Epithelial cell of proximal tubule (primary cell): ENCODE results near the gene OR6J1. TPM values are rescaled to one million over a fixed set of nuclear protein-coding genes. Genes with fewer than 3 reads are reported as not detected.

Source experiments
- DNase-seq: peaks from one replicate; pipeline ENCODE4 v3.0.0-alpha.2; 2011; ENCODE audit warnings: low read depth
- H3K4me3 ChIP-seq: 2 replicates; pipeline ENCODE4 v1.5.1; 2011; ENCODE audit warnings: low read depth, mild to moderate bottlenecking, low read length
- CTCF ChIP-seq: conservative IDR thresholded peaks from 2 replicates; pipeline ENCODE4 v1.5.1; 2012; ENCODE audit warnings: low read depth, mild to moderate bottlenecking, low read length
- total RNA-seq: library from RNA; depleted of rRNA; stranded (reverse); fragments of >200 nt; gene quantifications from 2 replicates; pipeline ENCODE4 v1.2.3, GENCODE V29; 2015

OR6J1 gene
- total RNA-seq, 1 donor from 2014 or later: not detected

GRCh38 chr14:22606380-22606779, 37.8 kb downstream of the OR6J1 start:
- no peak overlapping the region for H3K4me3 ChIP-seq
- no peak for TF ChIP-seq CTCF
- DNase-seq: no peak

- TF ChIP-seq CTCF: no peak
- H3K4me3 ChIP-seq: no peak overlapping the region
- DNase-seq: no peak
These were observed 41.3 kb downstream of the OR6J1 start for GRCh38 chr14:22602862-22603261.

GRCh38 chr14:22601996-22602395, 42.2 kb downstream of the OR6J1 start:
- DNase-seq: no peak
- H3K4me3 ChIP-seq: no peak overlapping the region
- TF ChIP-seq CTCF: no peak

- H3K4me3 ChIP-seq: no peak overlapping the region
- TF ChIP-seq CTCF: no peak
- no peak for DNase-seq
These were observed 42.7 kb downstream of the OR6J1 start for GRCh38 chr14:22601456-22601855.

GRCh38 chr14:22600027-22600426, 44.1 kb downstream of the OR6J1 start:
- no peak overlapping the region for H3K4me3 ChIP-seq
- no peak for TF ChIP-seq CTCF
- no peak for DNase-seq

- no peak for TF ChIP-seq CTCF
- peak overlapping the region; percentile 93 for H3K4me3 ChIP-seq
- DNase-seq: no peak
These were observed 44.8 kb downstream of the OR6J1 start for GRCh38 chr14:22599349-22599748.

- peak overlapping the region; percentile 93 for H3K4me3 ChIP-seq
- TF ChIP-seq CTCF: peak; percentile 46
- DNase-seq: no peak
These were observed 45.3 kb downstream of the OR6J1 start for GRCh38 chr14:22598896-22599244.
